ENCODE results near the gene MPPED2.

DNA sequence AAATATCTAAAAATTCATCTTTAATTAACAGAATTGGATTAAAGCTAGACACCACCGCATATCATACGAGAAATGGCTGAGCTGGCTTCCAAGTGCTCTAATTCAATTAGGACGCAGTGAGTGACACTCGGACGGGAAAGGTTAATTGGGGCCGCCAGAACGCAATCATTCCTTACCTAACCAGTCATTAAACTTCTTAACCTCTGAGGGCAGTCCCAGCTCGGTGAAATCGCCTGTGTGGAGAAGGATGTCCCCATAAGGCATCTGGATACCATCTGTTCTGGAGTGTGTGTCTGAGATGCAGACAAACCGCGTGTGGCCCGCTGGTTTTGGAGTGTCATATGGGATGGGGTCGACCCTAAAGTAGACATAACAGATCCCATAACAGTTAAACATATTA lies 50.3 kb downstream of the MPPED2 start:
- TF ChIP-seq POLR2A (IDR thresholded peaks at IDR 0.05; ENCODE audit: low read depth, low read length) (no peak), POLR2AphosphoS5 (IDR thresholded peaks at IDR 0.05; ENCODE audit: low read depth, low read length) (no peak)

Measured in GM12892 (cell line).